ENCODE data around the gene RBMS1. TPM values are rescaled to one million over a fixed set of nuclear protein-coding genes. Genes with fewer than 3 reads are reported as not detected.
"Not testable (repeated sequence)": the region's sequence is repeated elsewhere in the genome, so short reads cannot be mapped to it uniquely, and the experiment has no call there.

Gene RBMS1
- total and polyA plus RNA-seq, 8 donors, result 91.7 to 133 (median 119) TPM

- Histone ChIP-seq H3K27me3 (no peaks in the 10 kb centered on the region), H3K9me3 (no peaks in the 10 kb centered on the region), H3K4me3 (no peak overlapping the region), H3K36me3 (no peaks in the 10 kb centered on the region), H3K4me1 (peaks cover 13 to 31% of the 10 kb centered on the region in 2 donors), H3K27ac (no peak overlapping the region)
- no peak for TF ChIP-seq CTCF (IDR thresholded peaks at IDR 0.05)
- no peak for ATAC-seq
- no peak for DNase-seq
- intact Hi-C loops (cut with DNase I), result no loop called here
Observed at GRCh38 chr2:160453111-160453820, 40.3 kb downstream of the RBMS1 start.

DNA sequence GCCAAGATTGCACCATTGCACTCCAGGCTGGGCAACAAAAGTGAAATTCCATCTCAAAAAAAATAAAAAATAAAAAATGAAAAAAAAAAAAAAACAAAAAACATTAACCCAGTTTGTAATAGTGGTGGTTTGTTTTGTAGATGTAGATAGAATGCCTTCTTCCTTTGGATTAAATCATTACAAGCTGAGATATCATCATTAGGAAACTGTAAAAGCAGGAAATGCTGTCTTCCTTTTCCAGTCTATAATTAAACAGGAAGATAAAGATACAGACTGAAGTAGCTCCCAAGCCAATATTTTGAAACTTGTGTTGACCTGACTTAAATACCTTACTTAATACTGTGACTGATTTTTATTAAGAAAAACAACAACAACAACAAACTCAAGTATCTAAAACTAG, 43.1 kb downstream of the RBMS1 start:
- H3K27me3 ChIP-seq, result no peaks in the 10 kb centered on the region
- no peak for DNase-seq
- ATAC-seq, result no peak
- TF ChIP-seq CTCF (IDR thresholded peaks at IDR 0.05), result no peak
- H3K4me1 ChIP-seq, result peaks cover 9 to 22% of the 10 kb centered on the region in 2 donors
- intact Hi-C loops (cut with DNase I), result no loop called here
- no peak overlapping the region for H3K4me3 ChIP-seq
- H3K27ac ChIP-seq, result no peak overlapping the region
- no peaks in the 10 kb centered on the region for H3K36me3 ChIP-seq
- no peaks in the 10 kb centered on the region for H3K9me3 ChIP-seq

GRCh38 chr2:160448821-160449220, 44.8 kb downstream of the RBMS1 start:
- intact Hi-C loops (cut with DNase I), result not testable (repeated sequence)

GRCh38 chr2:160445673-160446072, 47.9 kb downstream of the RBMS1 start:
- no peak for DNase-seq
- H3K27me3 ChIP-seq, result no peaks in the 10 kb centered on the region
- H3K4me3 ChIP-seq, result no peak overlapping the region
- intact Hi-C loops (cut with DNase I), result no loop called here
- no peaks in the 10 kb centered on the region for H3K36me3 ChIP-seq
- TF ChIP-seq CTCF (IDR thresholded peaks at IDR 0.05), result no peak
- H3K9me3 ChIP-seq, result no peaks in the 10 kb centered on the region
- peaks cover 0 to 9% of the 10 kb centered on the region in 2 donors for H3K4me1 ChIP-seq
- ATAC-seq, result no peak
- no peak overlapping the region for H3K27ac ChIP-seq

More at GRCh38 chr2:160448821-160449220, 44.8 kb downstream of the RBMS1 start:
- not testable (repeated sequence) for H3K27me3 ChIP-seq, H3K9me3 ChIP-seq, H3K36me3 ChIP-seq, DNase-seq, H3K27ac ChIP-seq, H3K4me3 ChIP-seq, ATAC-seq
- peaks cover 0 to 12% of the 10 kb centered on the region in 2 donors for H3K4me1 ChIP-seq

- H3K27me3 ChIP-seq, result no peaks in the 10 kb centered on the region
- ATAC-seq, result no peak
- TF ChIP-seq CTCF (IDR thresholded peaks at IDR 0.05), result no peak
- no peaks in the 10 kb centered on the region for H3K9me3 ChIP-seq
- H3K27ac ChIP-seq, result no peak overlapping the region
- no peak for DNase-seq
- no peak overlapping the region for H3K4me3 ChIP-seq
- no peaks in the 10 kb centered on the region for H3K4me1 ChIP-seq
- no peaks in the 10 kb centered on the region for H3K36me3 ChIP-seq
- intact Hi-C loops (cut with DNase I), result no loop called here
Observed at GRCh38 chr2:160442603-160443002, 51.0 kb downstream of the RBMS1 start.

GRCh38 chr2:160440888-160441287, 52.7 kb downstream of the RBMS1 start:
- H3K36me3 ChIP-seq, result no peaks in the 10 kb centered on the region
- intact Hi-C loops (cut with DNase I), result no loop called here

DNA sequence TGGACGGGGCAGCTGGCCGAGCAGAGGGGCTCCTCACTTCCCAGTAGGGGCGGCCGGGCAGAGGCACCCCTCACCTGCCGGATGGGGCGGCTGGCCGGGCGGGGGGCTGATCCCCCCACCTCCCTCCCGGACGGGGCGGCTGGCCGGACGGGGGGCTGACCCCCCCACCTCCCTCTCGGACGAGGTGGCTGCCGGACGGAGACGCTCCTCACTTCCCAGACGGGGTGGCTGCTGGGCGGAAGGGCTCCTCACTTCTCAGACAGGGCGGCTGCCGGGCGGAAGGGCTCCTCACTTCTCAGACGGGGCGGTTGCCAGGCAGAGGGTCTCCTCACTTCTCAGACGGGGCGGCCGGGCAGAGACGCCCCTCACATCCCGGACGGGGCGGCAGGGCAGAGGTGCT, 54.6 kb downstream of the RBMS1 start:
- H3K27me3 ChIP-seq; ATAC-seq; intact Hi-C loops (cut with DNase I): not testable (repeated sequence)

More at GRCh38 chr2:160440888-160441287, 52.7 kb downstream of the RBMS1 start:
- Histone ChIP-seq H3K27ac (no peak overlapping the region), H3K27me3 (no peaks in the 10 kb centered on the region), H3K4me3 (no peak overlapping the region), H3K9me3 (no peaks in the 10 kb centered on the region), H3K4me1 (no peaks in the 10 kb centered on the region)
- no peak for TF ChIP-seq CTCF (IDR thresholded peaks at IDR 0.05)
- DNase-seq (no peak), ATAC-seq (no peak)

More for the DNA sequence above, 54.6 kb downstream of the RBMS1 start:
- DNase-seq, H3K27ac ChIP-seq, H3K4me1 ChIP-seq, H3K36me3 ChIP-seq, H3K9me3 ChIP-seq, H3K4me3 ChIP-seq: not testable (repeated sequence)

Measured in left lung (tissue), 10 donors.